Mammary epithelial cell (primary cell): ENCODE data around the gene FGA.

Experiments
- EZH2 ChIP-seq: IDR thresholded peaks from 2 replicates; pipeline ENCODE4 v1.6.1; 2012; ENCODE audit warnings: low read length, inconsistent platforms, borderline replicate concordance
- TF ChIP-seq, protein P1 (sequence below), 2 donors: IDR thresholded peaks in 1 of 2; conservative IDR thresholded peaks in 1 of 2; 2 replicates each; pipeline ENCODE4 v1.5.1; 2011 to 2012; ENCODE audit warnings: inconsistent platforms in 2 of 2, low read length in 2 of 2, mild to moderate bottlenecking in 2 of 2, control low read depth in 1 of 2, low read depth in 1 of 2; ENCODE audit not compliant: insufficient read depth in 1 of 2; ENCODE audit errors: extremely low read depth in 1 of 2

DNA sequence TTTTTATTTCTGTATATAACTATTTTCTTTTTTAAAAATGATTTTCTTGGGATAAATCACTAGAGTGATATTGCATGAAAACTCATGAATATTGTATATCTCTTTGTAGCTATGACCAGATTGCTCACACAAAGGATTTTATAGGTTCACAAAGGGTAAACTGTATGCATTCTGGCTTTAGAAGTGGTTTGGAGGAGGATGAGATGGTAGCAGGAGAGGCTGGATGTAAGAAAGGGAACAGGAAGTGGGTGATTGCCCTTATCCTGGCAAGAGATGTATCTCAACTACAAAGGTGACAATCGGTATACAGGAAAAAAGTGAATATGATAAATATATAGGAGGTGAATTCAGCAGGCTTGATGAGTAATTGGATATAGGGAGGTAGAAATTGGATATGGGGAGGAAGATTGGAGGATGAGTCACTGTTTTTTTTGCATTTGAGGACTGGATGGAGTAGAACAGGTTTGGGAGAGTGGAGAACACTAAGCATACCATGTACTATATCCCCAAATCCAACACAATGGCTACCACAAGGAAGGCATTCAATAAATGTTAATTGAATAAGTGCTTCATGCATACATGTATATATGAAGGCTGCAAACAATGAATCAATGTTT lies 12.0 kb upstream of the FGA start:
- TF ChIP-seq, protein P1, sequence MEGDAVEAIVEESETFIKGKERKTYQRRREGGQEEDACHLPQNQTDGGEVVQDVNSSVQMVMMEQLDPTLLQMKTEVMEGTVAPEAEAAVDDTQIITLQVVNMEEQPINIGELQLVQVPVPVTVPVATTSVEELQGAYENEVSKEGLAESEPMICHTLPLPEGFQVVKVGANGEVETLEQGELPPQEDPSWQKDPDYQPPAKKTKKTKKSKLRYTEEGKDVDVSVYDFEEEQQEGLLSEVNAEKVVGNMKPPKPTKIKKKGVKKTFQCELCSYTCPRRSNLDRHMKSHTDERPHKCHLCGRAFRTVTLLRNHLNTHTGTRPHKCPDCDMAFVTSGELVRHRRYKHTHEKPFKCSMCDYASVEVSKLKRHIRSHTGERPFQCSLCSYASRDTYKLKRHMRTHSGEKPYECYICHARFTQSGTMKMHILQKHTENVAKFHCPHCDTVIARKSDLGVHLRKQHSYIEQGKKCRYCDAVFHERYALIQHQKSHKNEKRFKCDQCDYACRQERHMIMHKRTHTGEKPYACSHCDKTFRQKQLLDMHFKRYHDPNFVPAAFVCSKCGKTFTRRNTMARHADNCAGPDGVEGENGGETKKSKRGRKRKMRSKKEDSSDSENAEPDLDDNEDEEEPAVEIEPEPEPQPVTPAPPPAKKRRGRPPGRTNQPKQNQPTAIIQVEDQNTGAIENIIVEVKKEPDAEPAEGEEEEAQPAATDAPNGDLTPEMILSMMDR (conservative IDR thresholded peaks at IDR 0.05 in 1 of 2, IDR thresholded peaks at IDR 0.05 in 1 of 2; ENCODE audit: extremely low read depth in 1 of 2, insufficient read depth in 1 of 2, low read depth in 1 of 2, low read length in 2 of 2), result no peak
- TF ChIP-seq EZH2, result no peak
